ENCODE measurements around the gene ZCCHC7. TPM values are rescaled to one million over a fixed set of nuclear protein-coding genes. Genes with fewer than 3 reads are reported as not detected.
A peak's percentile ranks its signal among the peaks of the same experiment; 100 is the strongest.

ZCCHC7 gene
- total and polyA plus RNA-seq, 9 of the 15 experiments (the other 6 are each of a cell fraction or from before 2014, with no cell fraction given): 34.1 to 68.9 (median 48.8) TPM

DNA sequence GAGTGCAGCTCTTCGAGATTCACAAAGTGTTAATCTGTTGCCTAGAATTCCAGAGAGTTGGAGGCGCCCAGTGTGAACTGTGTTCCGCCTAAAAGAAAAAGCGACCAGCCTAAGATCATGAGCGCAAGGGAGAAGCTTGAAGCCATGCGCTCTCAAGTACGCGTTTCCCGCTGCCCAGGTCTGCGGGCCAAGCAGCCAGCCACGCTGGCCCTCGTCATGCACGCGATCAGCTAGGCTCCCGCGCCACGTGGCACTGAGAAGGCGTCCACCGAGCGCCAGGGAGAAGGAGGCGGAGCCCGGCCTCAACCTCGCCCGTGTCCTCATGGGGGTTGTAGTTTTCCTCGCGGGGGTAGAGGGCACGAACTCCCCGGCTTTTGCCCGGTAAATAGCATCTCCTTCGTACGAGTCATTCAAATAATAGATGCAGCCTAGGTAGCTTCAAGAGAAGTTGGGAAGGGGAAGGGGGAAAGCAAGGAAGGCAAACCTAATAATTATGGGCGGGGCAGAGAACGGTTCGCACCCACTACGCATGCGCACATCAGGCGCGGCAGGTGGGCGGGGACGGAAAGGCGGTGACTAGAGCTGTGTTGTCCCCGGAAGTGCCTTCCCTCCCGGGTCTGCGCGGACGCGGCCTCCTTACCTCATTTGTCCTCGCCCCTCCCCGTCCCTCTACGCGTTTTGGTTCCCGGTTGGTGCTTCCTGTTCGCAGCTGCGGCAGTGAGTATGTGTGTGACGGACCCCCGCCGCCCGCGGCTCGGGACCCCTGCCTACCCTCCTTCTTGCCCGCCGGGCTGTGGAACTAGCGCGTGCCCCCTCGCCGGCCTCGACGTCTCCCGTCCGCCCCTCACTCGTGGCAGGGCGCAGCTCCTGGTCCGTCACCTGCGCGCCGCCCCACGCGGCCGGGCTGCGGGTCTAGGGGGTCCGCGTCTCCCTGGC lies at the start of gene ZCCHC7 (continued):
- peak; percentile 54 for TF ChIP-seq U2AF1 (optimal IDR thresholded peaks at IDR 0.05; ENCODE audit: low read depth, low read length)
- no peak for TF ChIP-seq U2AF2 (optimal IDR thresholded peaks at IDR 0.05; ENCODE audit: low read depth, low read length)
- peak; percentile 40; the same call in 1 of the 2 replicates for TF ChIP-seq JUNB (CRISPR knock-in tag; conservative IDR thresholded peaks at IDR 0.05)
- peak; percentile 10 for TF ChIP-seq ZNF212 (CRISPR knock-in tag; IDR thresholded peaks at IDR 0.05)
- TF ChIP-seq ZNF707 (CRISPR knock-in tag; conservative IDR thresholded peaks at IDR 0.05): no peak
- TF ChIP-seq SMAD4 (CRISPR knock-in tag; conservative IDR thresholded peaks at IDR 0.05): peak; percentile 90
- peak; percentile 9 for TF ChIP-seq CTCFL (IDR thresholded peaks at IDR 0.05; ENCODE audit: borderline replicate concordance, insufficient read depth, low read depth, low read length, poor library complexity, severe bottlenecking)
- peak; percentile 72; the same call in 1 of the 2 replicates for TF ChIP-seq ZNF589 (CRISPR knock-in tag; IDR thresholded peaks at IDR 0.05; ENCODE audit: low read depth)
- TF ChIP-seq ELF1 (tag; IDR thresholded peaks at IDR 0.05): peak; percentile 97
- TF ChIP-seq KAT2B (IDR thresholded peaks at IDR 0.05; ENCODE audit: low read depth, low read length): no peak
- TF ChIP-seq ZNF140 (CRISPR knock-in tag; IDR thresholded peaks at IDR 0.05): no peak
- TF ChIP-seq, protein P1, sequence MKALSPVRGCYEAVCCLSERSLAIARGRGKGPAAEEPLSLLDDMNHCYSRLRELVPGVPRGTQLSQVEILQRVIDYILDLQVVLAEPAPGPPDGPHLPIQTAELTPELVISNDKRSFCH (CRISPR knock-in tag; IDR thresholded peaks at IDR 0.05): no peak
- TF ChIP-seq, protein P1 (tag; IDR thresholded peaks at IDR 0.05): peak; percentile 97
- 0 out of 2 replicates have a peak, but pooled peaks have one; percentile 13 for TF ChIP-seq THRB (CRISPR knock-in tag; conservative IDR thresholded peaks at IDR 0.05)
- peak; percentile 91 for TF ChIP-seq ATF7 (IDR thresholded peaks at IDR 0.05)
- peak; percentile 86 for TF ChIP-seq ZBTB17 (CRISPR knock-in tag; IDR thresholded peaks at IDR 0.05)
- TF ChIP-seq FOXA1 (IDR thresholded peaks at IDR 0.05; ENCODE audit: borderline replicate concordance): no peak
- TF ChIP-seq POLR2H (tag; IDR thresholded peaks at IDR 0.05; ENCODE audit: low read depth): peak; percentile 47; the same call in 1 of the 2 replicates
- no peak for TF ChIP-seq RBM25 (IDR thresholded peaks at IDR 0.05; ENCODE audit: low read depth, low read length, severe bottlenecking)
- TF ChIP-seq TRIM24 (IDR thresholded peaks at IDR 0.05): peak; percentile 59 to 86; a peak in 3 of 4 replicates
- TF ChIP-seq ILF3 (IDR thresholded peaks at IDR 0.05; ENCODE audit: borderline replicate concordance): no peak
- TF ChIP-seq ZNF830 (CRISPR knock-in tag; IDR thresholded peaks at IDR 0.05): no peak
- TF ChIP-seq ZNF146 (CRISPR knock-in tag; IDR thresholded peaks at IDR 0.05; ENCODE audit: unreplicated experiment): peak; percentile 30
- peak; percentile 100 for TF ChIP-seq FOXP1 (CRISPR knock-in tag; IDR thresholded peaks at IDR 0.05)
- peak; percentile 79 for TF ChIP-seq SMAD1 (IDR thresholded peaks at IDR 0.05; ENCODE audit: low read depth, low read length, partially characterized antibody)
- TF ChIP-seq PHB (CRISPR knock-in tag; IDR thresholded peaks at IDR 0.05): no peak
